Ovary (tissue), 9 donors: Measurements from ENCODE around the gene MYO5B. TPM values are rescaled to one million over a fixed set of nuclear protein-coding genes. Genes with fewer than 3 reads are reported as not detected.

Experiments used
- DNase-seq, 5 donors: peaks; one replicate each; pipeline ENCODE4 v3.0.0-alpha.2; 2019 to 2020
- H3K27ac ChIP-seq, 2 donors: fragments of 200-600 bp; one replicate each; pipeline versions ENCODE4 v1.5.1 to v1.8.0; 2019 to 2022
- H3K27me3 ChIP-seq: fragments of 200-600 bp; one replicate; pipeline ENCODE4 v1.8.0; 2022
- H3K36me3 ChIP-seq: fragments of 200-600 bp; sonication (generic); one replicate; pipeline ENCODE4 v1.5.1; 2019
- H3K4me1 ChIP-seq: one replicate; pipeline ENCODE4 v1.8.1; 2013; ENCODE audit warnings: mild to moderate bottlenecking, moderate library complexity; ENCODE audit not compliant: insufficient read depth
- H3K4me3 ChIP-seq: fragments of 200-600 bp; sonication (generic); one replicate; pipeline ENCODE4 v1.5.1; 2017
- H3K9me3 ChIP-seq, 2 donors: fragments of 200-600 bp in 1 of 2; sonication (generic) in 1 of 2; one replicate each; pipeline versions ENCODE4 v1.5.1 to v1.8.1; 2013 to 2019; ENCODE audit warnings: mild to moderate bottlenecking in 1 of 2, moderate library complexity in 1 of 2
- CTCF ChIP-seq, 3 donors: fragments of 450-650 bp in 2 of 3; fragments of 200-600 bp in 1 of 3; IDR thresholded peaks; one replicate each; pipeline versions ENCODE4 v1.5.1 to v1.8.0; 2016 to 2022; ENCODE audit warnings: antibody characterized with exemption in 3 of 3, mild to moderate bottlenecking in 1 of 3
- EP300 ChIP-seq: sonication (generic); formaldehyde crosslinking; IDR thresholded peaks from one replicate; pipeline ENCODE4 v1.6.1; 2017; ENCODE audit warnings: antibody characterized with exemption
- POLR2A ChIP-seq: fragments of 450-650 bp; IDR thresholded peaks from one replicate; pipeline ENCODE4 v1.6.1; 2017; ENCODE audit warnings: antibody characterized with exemption, mild to moderate bottlenecking, moderate library complexity
- WGBS, 3 donors: extraction: QIAGEN DNeasy Blood & Tissue Kit in 1 of 3; methylation state at CpG; one replicate each; pipeline versions ENCODE4 v1.1.5 to v1.1.7; 2013 to 2017; 5-methylcytosine and 5-hydroxymethylcytosine counted together
- intact Hi-C, 4 donors: fragments of 100-400 bp; cut with DNase I; formaldehyde crosslinking; loops; one replicate each; pipeline versions ENCODE4 v1.11.0 to v1.15.1; 2022 to 2023
- polyA plus RNA-seq, 2 donors: library from polyadenylated mRNA; stranded (reverse); fragments of 200-250 nt in 1 of 2; fragments of 350-450 nt in 1 of 2; fragmentation: Illumina TruSeq in 1 of 2; extraction: RNeasy Lipid Tissue Mini Kit (QIAGEN cat#74804) in 1 of 2; gene quantifications; one replicate each; pipeline ENCODE4 v1.2.3, GENCODE V29; 2013 to 2014
- total RNA-seq, 7 donors: library from RNA; depleted of rRNA in 2 of 7; stranded (reverse); fragments of >200 nt in 2 of 7; fragmentation: NEBNext Ultra II Directional in 3 of 7; extraction: Animal tissue kit (Norgen Biotek cat#: 25700) in 3 of 7; gene quantifications; one replicate each; pipeline versions ENCODE4 v1.1.0 to v1.2.4, GENCODE V29; 2016 to 2023
- donor health status: DM: no; HTN: no; CAD: no; lungs with moderate emphysema.
- donor health status: DM: no; HTN: no; CAD: no.
- donor health status: Bipolar disorder and iron deficiency.
- donor health status: DM: yes; HTN: yes; CAD: no.
- donor health status: DM: no; HTN: no; CAD: no.
- donor health status: DM: yes; HTN: yes; CAD: no.

MYO5B gene
- total and polyA plus RNA-seq, 9 donors: 0.25 to 25.5 (median 1.5) TPM

DNA sequence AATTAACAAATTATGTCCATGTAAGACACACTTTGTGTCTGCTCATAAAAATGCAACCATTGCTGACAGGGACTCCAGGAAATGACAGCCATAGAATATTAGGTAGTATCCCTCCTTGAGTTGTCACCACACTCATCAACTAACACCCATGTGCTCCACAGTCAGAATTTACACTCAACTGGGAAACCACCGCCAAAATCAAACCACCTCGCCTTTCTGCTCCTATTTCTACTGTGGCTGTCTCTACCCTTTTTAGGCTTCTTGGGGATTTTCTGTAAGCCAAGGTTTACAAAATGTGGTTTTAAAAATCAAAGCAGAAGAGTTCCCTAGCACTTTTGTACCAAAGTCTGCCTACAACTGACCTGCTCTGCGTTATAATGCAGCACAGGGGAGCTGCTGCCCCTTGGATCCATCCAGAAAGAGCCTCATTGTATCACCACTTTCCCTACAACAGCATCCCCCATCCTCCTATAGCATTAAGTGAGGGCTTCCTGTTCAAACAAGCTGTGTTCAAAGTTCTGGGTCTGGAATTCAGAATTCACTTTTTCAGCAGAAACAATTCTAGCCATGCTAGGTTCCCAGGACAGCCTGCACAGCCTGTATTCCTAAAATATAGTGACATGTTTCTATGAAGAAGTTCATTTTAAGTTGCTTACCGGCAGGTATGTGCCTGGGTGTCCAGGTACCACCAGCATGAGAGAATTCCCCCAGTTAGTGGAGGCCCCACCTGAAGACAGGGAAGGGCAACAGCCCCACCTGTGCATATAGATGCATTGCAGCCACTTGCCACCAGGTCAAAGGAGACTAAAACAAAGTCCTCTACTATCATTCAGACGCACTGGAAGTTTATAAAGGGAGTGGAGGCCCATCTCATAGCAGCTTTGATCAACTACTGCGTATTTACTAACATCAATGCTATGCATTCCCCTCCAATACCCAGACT, 104.3 kb downstream of the MYO5B start:
- Histone ChIP-seq H3K27ac (no peak overlapping the region), H3K9me3 (no peaks in the 10 kb centered on the region), H3K4me3 (no peak overlapping the region), H3K27me3 (no peaks in the 10 kb centered on the region), H3K4me1 (no peaks in the 10 kb centered on the region), H3K36me3 (no peaks in the 10 kb centered on the region)
- WGBS, 3 donors: 73 to 84% (median 75%) methylated on average over 6 of the region's 6 CpGs
- no peak for DNase-seq
- TF ChIP-seq CTCF (IDR thresholded peaks at IDR 0.05): no peak
- TF ChIP-seq EP300: no peak
- TF ChIP-seq POLR2A: no peak
- intact Hi-C loops: loop anchor here in 1 of 4 donors (10.0 kb wide), 1 partner anchor 64 kb away; no protein-coding TSS in a partner anchor

- Histone ChIP-seq H3K27me3 (no peaks in the 10 kb centered on the region), H3K27ac (no peak overlapping the region), H3K9me3 (no peaks in the 10 kb centered on the region), H3K4me1 (no peaks in the 10 kb centered on the region), H3K4me3 (no peak overlapping the region), H3K36me3 (no peaks in the 10 kb centered on the region)
- intact Hi-C loops: loop anchor here in 1 of 4 donors (10.0 kb wide), 1 partner anchor 65 kb away; no protein-coding TSS in a partner anchor
- TF ChIP-seq EP300 (no peak), CTCF (IDR thresholded peaks at IDR 0.05) (no peak), POLR2A (no peak)
- DNase-seq: no peak
- 82 to 87% (median 82%) methylated on average over 9 of the region's 9 CpGs for WGBS, 3 donors
These were observed 105.2 kb downstream of the MYO5B start for GRCh38 chr18:50089702-50090101.

GRCh38 chr18:50083708-50084107, 111.2 kb downstream of the MYO5B start:
- TF ChIP-seq CTCF (IDR thresholded peaks at IDR 0.05) (no peak), POLR2A (no peak)
- H3K27ac ChIP-seq: no peak overlapping the region
- WGBS, 3 donors: 56 to 69% (median 64%) methylated on average over 3 of the region's 3 CpGs
- intact Hi-C loops: no loop called here
- no peaks in the 10 kb centered on the region for H3K27me3 ChIP-seq
- H3K9me3 ChIP-seq: no peaks in the 10 kb centered on the region
- no peaks in the 10 kb centered on the region for H3K36me3 ChIP-seq
- H3K4me3 ChIP-seq: no peak overlapping the region
- H3K4me1 ChIP-seq: no peaks in the 10 kb centered on the region
- DNase-seq: no peak

DNA sequence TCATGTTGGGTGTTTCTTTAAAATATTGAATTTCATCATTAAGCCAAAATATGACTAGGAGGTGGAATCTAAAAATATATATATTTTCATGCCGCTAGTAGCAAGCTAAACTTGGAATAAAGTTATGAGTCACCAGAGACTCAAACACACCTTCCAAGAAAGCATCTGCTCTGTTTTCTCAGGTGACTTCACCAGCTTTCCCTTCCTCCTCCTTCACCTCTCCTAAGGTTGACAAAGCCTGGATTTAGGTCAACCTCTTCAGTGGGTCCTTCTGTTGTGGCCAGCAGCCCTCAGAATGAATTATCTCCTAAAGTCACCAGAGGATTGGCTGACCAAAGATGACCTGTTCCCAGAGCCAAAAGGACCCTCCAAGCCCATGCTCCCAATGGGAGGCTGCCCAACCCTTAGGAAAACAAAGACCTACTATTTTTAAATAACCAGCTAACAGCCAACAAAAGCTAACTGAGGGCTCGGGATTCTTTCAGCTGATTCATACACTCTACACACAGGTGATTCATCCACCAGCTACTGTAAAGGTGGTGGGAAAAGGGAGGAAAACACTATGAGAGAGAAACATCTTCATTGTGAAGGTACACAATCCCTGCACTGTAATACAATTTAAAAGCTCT, 113.9 kb downstream of the MYO5B start:
- DNase-seq: no peak
- intact Hi-C loops: no loop called here
- TF ChIP-seq POLR2A: no peak
- no peak for TF ChIP-seq EP300
- no peak for TF ChIP-seq CTCF (IDR thresholded peaks at IDR 0.05)
- no peak overlapping the region for H3K27ac ChIP-seq
- H3K4me1 ChIP-seq: no peaks in the 10 kb centered on the region
- no peak overlapping the region for H3K4me3 ChIP-seq
- H3K9me3 ChIP-seq: no peaks in the 10 kb centered on the region
- H3K27me3 ChIP-seq: no peaks in the 10 kb centered on the region
- WGBS, 3 donors: 58 to 71% (median 64%) methylated on average over 2 of the region's 2 CpGs
- H3K36me3 ChIP-seq: no peaks in the 10 kb centered on the region
